K562 (cell line): ENCODE results near the gene UBXN11. TPM values are rescaled to one million over a fixed set of nuclear protein-coding genes. Genes with fewer than 3 reads are reported as not detected.

Experiments used
- FOXA1 ChIP-seq: fragments of 450-650 bp; IDR thresholded peaks from 2 replicates; pipeline ENCODE4 v1.6.1; 2016; ENCODE audit warnings: mild to moderate bottlenecking, borderline replicate concordance
- HDAC6 ChIP-seq: IDR thresholded peaks from 2 replicates; pipeline ENCODE4 v1.6.1; 2012; ENCODE audit warnings: low read depth, mild to moderate bottlenecking, control low read depth, inconsistent platforms, low read length, moderate library complexity
- ILK ChIP-seq: fragments of 450-650 bp; IDR thresholded peaks from 2 replicates; pipeline ENCODE4 v1.6.1; 2016; ENCODE audit warnings: missing genetic modification characterization, low read depth, mild to moderate bottlenecking, missing compliant biosample characterization, moderate library complexity, borderline replicate concordance
- KLF16 ChIP-seq: IDR thresholded peaks from 2 replicates; pipeline ENCODE4 v1.6.1; 2016; ENCODE audit warnings: antibody characterized with exemption
- NR3C1 ChIP-seq: sonication (generic); formaldehyde crosslinking; IDR thresholded peaks from 2 replicates; pipeline ENCODE4 v1.8.1; 2022; ENCODE audit warnings: missing genetic modification reagents
- RAD21 ChIP-seq, 2 experiments: fragments of 250-450 bp in 1 of 2; fragments of 450-650 bp in 1 of 2; sonication (Bioruptor Pico) in 1 of 2; formaldehyde crosslinking in 1 of 2; IDR thresholded peaks in 1 of 2; conservative IDR thresholded peaks in 1 of 2; 2 replicates each; pipeline versions ENCODE4 v1.4.0 to v1.8.0; 2020 to 2022; ENCODE audit warnings: mild to moderate bottlenecking in 2 of 2, moderate library complexity in 1 of 2
- SMARCE1 ChIP-seq: fragments of 450-650 bp; IDR thresholded peaks from 2 replicates; pipeline ENCODE4 v1.7.1; 2016; ENCODE audit warnings: mild to moderate bottlenecking
- TCF7L2 ChIP-seq: fragments of 150-350 bp; IDR thresholded peaks from 2 replicates; pipeline ENCODE4 v1.6.1; 2016; ENCODE audit warnings: low read depth, mild to moderate bottlenecking, low read length, moderate library complexity
- polyA plus RNA-seq, 8 experiments: library from polyadenylated mRNA; depleted of rRNA in 4 of 8; stranded (reverse) in 5 of 8; unstranded in 3 of 8; fragments of >200 nt; fragmentation: Nextera tagmentation in 2 of 8; fragmentation: Illumina TruSeq in 1 of 8; extraction: Ambion mirVana in 2 of 8; extraction: Trizol in 1 of 8; gene quantifications; 2 replicates each; pipeline versions ENCODE4 v1.2.1 to v1.2.3, GENCODE V29; 2011 to 2014; ENCODE audit warnings: inconsistent platforms in 1 of 8, missing spikeins in 1 of 8
- total RNA-seq, 7 experiments: library from RNA; depleted of rRNA in 6 of 7; stranded (reverse); fragments of >200 nt in 6 of 7; fragmentation: Illumina TruSeq in 2 of 7; extraction: Trizol in 2 of 7; gene quantifications; 2 replicates each; pipeline versions ENCODE4 v1.2.1 to v1.2.3, GENCODE V29; 2011 to 2021; ENCODE audit warnings: low replicate concordance in 1 of 7
- TF ChIP-seq, protein P1 (sequence below), 2 experiments: fragments of 450-650 bp; formaldehyde crosslinking in 1 of 2; IDR thresholded peaks; 2 replicates each; pipeline versions ENCODE4 v1.4.0 to v1.6.1; 2014 to 2020; ENCODE audit warnings: mild to moderate bottlenecking in 2 of 2, borderline replicate concordance in 1 of 2, low read depth in 1 of 2
- TF ChIP-seq, protein P2 (sequence below): fragments of 450-650 bp; formaldehyde crosslinking; IDR thresholded peaks from 2 replicates; pipeline ENCODE4 v1.4.0; 2022; ENCODE audit warnings: mild to moderate bottlenecking, moderate library complexity
- TF ChIP-seq, protein P3 (sequence below): fragments of 450-650 bp; IDR thresholded peaks from 2 replicates; pipeline ENCODE4 v1.6.1; 2017; ENCODE audit warnings: mild to moderate bottlenecking, moderate library complexity
- TF ChIP-seq, protein P4 (sequence below): fragments of 250-450 bp; sonication (Bioruptor Pico); IDR thresholded peaks from 2 replicates; pipeline ENCODE4 v1.8.0; 2021; ENCODE audit warnings: moderate library complexity, mild to moderate bottlenecking, inconsistent platforms
- TF ChIP-seq, protein P5 (sequence below): fragments of 250-450 bp; sonication (Bioruptor Pico); IDR thresholded peaks from 2 replicates; pipeline ENCODE4 v1.6.1; 2021; ENCODE audit warnings: mild to moderate bottlenecking

The UBXN11 gene
- total and polyA plus RNA-seq, 9 of the 15 experiments (the other 6 are each of a cell fraction or from before 2014, with no cell fraction given) = 0.48 to 34.3 (median 11.3) TPM

DNA sequence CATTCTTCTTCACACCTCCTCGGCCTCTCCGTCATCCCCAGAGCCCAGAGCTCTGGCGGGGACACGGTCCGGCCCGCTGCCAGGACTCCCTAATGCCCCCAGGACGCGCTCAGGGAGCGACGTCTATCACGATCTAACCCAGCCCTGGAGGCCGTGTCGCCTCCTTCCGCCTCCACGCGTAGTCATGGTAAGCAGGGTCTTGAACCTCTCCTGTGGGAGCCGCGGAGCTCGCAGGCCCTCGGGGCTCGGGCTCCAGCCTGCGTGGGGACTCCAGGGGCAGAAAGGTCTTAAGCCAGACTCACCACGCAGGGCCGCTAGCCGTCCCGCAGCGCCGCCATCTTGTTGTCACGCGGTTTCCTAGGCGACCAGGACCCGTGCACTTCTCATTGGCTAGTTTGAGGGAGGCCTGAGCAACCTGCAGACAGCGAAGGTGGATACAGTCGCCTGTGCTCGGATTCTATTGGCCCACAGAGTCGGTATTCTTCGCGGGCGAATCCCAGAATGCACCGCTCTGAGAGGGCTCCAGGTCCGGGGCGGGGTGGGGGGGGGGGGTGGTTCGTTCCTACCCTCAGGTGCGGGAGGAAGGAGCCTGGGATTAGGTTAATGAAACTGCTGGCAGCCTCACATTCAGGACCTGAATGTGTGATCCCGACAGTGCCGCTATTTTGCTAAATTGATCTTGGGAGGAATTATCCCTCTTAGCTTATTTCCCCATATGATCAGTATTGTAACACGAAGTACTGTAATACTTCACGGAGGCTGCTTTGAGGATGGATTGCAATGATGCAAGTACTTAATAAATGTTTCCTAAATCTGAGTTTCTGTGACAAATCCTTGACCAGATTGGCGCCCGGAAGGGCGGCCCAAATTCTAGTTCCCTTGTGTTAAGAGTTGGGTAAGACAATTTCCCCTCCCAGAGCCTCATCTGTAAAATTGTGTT lies at the start of gene UBXN11 (continued):
- TF ChIP-seq, protein P1, sequence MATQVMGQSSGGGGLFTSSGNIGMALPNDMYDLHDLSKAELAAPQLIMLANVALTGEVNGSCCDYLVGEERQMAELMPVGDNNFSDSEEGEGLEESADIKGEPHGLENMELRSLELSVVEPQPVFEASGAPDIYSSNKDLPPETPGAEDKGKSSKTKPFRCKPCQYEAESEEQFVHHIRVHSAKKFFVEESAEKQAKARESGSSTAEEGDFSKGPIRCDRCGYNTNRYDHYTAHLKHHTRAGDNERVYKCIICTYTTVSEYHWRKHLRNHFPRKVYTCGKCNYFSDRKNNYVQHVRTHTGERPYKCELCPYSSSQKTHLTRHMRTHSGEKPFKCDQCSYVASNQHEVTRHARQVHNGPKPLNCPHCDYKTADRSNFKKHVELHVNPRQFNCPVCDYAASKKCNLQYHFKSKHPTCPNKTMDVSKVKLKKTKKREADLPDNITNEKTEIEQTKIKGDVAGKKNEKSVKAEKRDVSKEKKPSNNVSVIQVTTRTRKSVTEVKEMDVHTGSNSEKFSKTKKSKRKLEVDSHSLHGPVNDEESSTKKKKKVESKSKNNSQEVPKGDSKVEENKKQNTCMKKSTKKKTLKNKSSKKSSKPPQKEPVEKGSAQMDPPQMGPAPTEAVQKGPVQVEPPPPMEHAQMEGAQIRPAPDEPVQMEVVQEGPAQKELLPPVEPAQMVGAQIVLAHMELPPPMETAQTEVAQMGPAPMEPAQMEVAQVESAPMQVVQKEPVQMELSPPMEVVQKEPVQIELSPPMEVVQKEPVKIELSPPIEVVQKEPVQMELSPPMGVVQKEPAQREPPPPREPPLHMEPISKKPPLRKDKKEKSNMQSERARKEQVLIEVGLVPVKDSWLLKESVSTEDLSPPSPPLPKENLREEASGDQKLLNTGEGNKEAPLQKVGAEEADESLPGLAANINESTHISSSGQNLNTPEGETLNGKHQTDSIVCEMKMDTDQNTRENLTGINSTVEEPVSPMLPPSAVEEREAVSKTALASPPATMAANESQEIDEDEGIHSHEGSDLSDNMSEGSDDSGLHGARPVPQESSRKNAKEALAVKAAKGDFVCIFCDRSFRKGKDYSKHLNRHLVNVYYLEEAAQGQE (IDR thresholded peaks at IDR 0.05; ENCODE audit: borderline replicate concordance) = no peak
- TF ChIP-seq, protein P1 (CRISPR knock-in tag; IDR thresholded peaks at IDR 0.05; ENCODE audit: low read depth) = 0 out of 2 replicates have a peak, but pooled peaks have one; percentile 39
- TF ChIP-seq TCF7L2 (no peak), FOXA1 (no peak), SMARCE1 (no peak), NR3C1 (CRISPR knock-in tag) (no peak), RAD21 (CRISPR knock-in tag; conservative IDR thresholded peaks at IDR 0.05 in 1 of 2, IDR thresholded peaks at IDR 0.05 in 1 of 2) (no peak), HDAC6 (no peak), KLF16 (no peak), ILK (tag) (no peak)
- TF ChIP-seq, protein P2, sequence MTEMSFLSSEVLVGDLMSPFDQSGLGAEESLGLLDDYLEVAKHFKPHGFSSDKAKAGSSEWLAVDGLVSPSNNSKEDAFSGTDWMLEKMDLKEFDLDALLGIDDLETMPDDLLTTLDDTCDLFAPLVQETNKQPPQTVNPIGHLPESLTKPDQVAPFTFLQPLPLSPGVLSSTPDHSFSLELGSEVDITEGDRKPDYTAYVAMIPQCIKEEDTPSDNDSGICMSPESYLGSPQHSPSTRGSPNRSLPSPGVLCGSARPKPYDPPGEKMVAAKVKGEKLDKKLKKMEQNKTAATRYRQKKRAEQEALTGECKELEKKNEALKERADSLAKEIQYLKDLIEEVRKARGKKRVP = no peak
- TF ChIP-seq, protein P3, sequence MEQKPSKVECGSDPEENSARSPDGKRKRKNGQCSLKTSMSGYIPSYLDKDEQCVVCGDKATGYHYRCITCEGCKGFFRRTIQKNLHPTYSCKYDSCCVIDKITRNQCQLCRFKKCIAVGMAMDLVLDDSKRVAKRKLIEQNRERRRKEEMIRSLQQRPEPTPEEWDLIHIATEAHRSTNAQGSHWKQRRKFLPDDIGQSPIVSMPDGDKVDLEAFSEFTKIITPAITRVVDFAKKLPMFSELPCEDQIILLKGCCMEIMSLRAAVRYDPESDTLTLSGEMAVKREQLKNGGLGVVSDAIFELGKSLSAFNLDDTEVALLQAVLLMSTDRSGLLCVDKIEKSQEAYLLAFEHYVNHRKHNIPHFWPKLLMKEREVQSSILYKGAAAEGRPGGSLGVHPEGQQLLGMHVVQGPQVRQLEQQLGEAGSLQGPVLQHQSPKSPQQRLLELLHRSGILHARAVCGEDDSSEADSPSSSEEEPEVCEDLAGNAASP = no peak
- TF ChIP-seq, protein P4, sequence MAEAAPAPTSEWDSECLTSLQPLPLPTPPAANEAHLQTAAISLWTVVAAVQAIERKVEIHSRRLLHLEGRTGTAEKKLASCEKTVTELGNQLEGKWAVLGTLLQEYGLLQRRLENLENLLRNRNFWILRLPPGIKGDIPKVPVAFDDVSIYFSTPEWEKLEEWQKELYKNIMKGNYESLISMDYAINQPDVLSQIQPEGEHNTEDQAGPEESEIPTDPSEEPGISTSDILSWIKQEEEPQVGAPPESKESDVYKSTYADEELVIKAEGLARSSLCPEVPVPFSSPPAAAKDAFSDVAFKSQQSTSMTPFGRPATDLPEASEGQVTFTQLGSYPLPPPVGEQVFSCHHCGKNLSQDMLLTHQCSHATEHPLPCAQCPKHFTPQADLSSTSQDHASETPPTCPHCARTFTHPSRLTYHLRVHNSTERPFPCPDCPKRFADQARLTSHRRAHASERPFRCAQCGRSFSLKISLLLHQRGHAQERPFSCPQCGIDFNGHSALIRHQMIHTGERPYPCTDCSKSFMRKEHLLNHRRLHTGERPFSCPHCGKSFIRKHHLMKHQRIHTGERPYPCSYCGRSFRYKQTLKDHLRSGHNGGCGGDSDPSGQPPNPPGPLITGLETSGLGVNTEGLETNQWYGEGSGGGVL (CRISPR knock-in tag) = no peak
- TF ChIP-seq, protein P5, sequence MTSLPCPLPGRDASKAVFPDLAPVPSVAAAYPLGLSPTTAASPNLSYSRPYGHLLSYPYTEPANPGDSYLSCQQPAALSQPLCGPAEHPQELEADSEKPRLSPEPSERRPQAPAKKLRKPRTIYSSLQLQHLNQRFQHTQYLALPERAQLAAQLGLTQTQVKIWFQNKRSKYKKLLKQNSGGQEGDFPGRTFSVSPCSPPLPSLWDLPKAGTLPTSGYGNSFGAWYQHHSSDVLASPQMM (CRISPR knock-in tag) = no peak
